ENCODE data around the gene NDUFAF8. TPM values are rescaled to one million over a fixed set of nuclear protein-coding genes. Genes with fewer than 3 reads are reported as not detected.

Gene NDUFAF8
- total RNA-seq, 1 donor from 2014 or later: 38.1 TPM

GRCh38 chr17:81251709-81252301, 12.7 kb downstream of the NDUFAF8 start:
- DNase-seq (ENCODE audit: low spot score): no peak

GRCh38 chr17:81252326-81252986, 13.3 kb downstream of the NDUFAF8 start:
- no peak for DNase-seq (ENCODE audit: low spot score)

GRCh38 chr17:81252987-81253329, 13.8 kb downstream of the NDUFAF8 start:
- no peak for DNase-seq (ENCODE audit: low spot score)

GRCh38 chr17:81253358-81254131, 14.4 kb downstream of the NDUFAF8 start:
- DNase-seq (ENCODE audit: low spot score): peak; percentile 48

GRCh38 chr17:81254955-81255717, 16.0 kb downstream of the NDUFAF8 start:
- DNase-seq (ENCODE audit: low spot score): peak; percentile 90

GRCh38 chr17:81256616-81257015, 17.5 kb downstream of the NDUFAF8 start:
- DNase-seq (ENCODE audit: low spot score): no peak

GRCh38 chr17:81257533-81257932, 18.4 kb downstream of the NDUFAF8 start:
- DNase-seq (ENCODE audit: low spot score): no peak

GRCh38 chr17:81258292-81258691, 19.2 kb downstream of the NDUFAF8 start:
- DNase-seq (ENCODE audit: low spot score): no peak

GRCh38 chr17:81259058-81259605, 20.0 kb downstream of the NDUFAF8 start:
- no peak for DNase-seq (ENCODE audit: low spot score)

GRCh38 chr17:81260171-81260570, 21.1 kb downstream of the NDUFAF8 start:
- no peak for DNase-seq (ENCODE audit: low spot score)

- DNase-seq (ENCODE audit: low spot score): no peak
These were observed 21.5 kb downstream of the NDUFAF8 start for GRCh38 chr17:81260641-81261040.

- no peak for DNase-seq (ENCODE audit: low spot score)
These were observed 22.0 kb downstream of the NDUFAF8 start for GRCh38 chr17:81261096-81261495.

GRCh38 chr17:81261582-81262336, 22.6 kb downstream of the NDUFAF8 start:
- no peak for DNase-seq (ENCODE audit: low spot score)

GRCh38 chr17:81263371-81264181, 24.5 kb downstream of the NDUFAF8 start:
- DNase-seq (ENCODE audit: low spot score): no peak

GRCh38 chr17:81264640-81265039, 25.5 kb downstream of the NDUFAF8 start:
- DNase-seq (ENCODE audit: low spot score): no peak

- DNase-seq (ENCODE audit: low spot score): no peak
These were observed 26.5 kb downstream of the NDUFAF8 start for GRCh38 chr17:81265576-81265975.

- DNase-seq (ENCODE audit: low spot score): no peak
These were observed 28.4 kb downstream of the NDUFAF8 start for GRCh38 chr17:81267390-81268067.

GRCh38 chr17:81270279-81270678, 31.2 kb downstream of the NDUFAF8 start:
- DNase-seq (ENCODE audit: low spot score): no peak

GRCh38 chr17:81271226-81271625, 32.1 kb downstream of the NDUFAF8 start:
- no peak for DNase-seq (ENCODE audit: low spot score)

- no peak for DNase-seq (ENCODE audit: low spot score)
These were observed 33.5 kb downstream of the NDUFAF8 start for GRCh38 chr17:81272616-81273015.

All from mucosa of gallbladder (tissue), 1 donor.